BE2C (cell line): Measurements from ENCODE around the gene SUDS3.

Source experiments
- DNase-seq: peaks from one replicate; pipeline ENCODE4 v3.0.0-alpha.2; 2020
- H3K27me3 ChIP-seq: fragments of 250-450 bp; sonication (Bioruptor Pico); 2 replicates; pipeline ENCODE4 v1.5.1; 2020; ENCODE audit warnings: mild to moderate bottlenecking
- H3K36me3 ChIP-seq: fragments of 250-450 bp; sonication (Bioruptor Pico); 2 replicates; pipeline ENCODE4 v1.5.1; 2020; ENCODE audit warnings: mild to moderate bottlenecking
- H3K4me1 ChIP-seq: fragments of 250-450 bp; sonication (Bioruptor Pico); 2 replicates; pipeline ENCODE4 v1.5.1; 2020
- H3K4me3 ChIP-seq: 2 replicates; pipeline ENCODE4 v1.5.1; 2011; ENCODE audit warnings: low read depth, low read length
- H3K9me3 ChIP-seq: fragments of 250-450 bp; sonication (Bioruptor Pico); 2 replicates; pipeline ENCODE4 v1.5.1; 2020
- CTCF ChIP-seq: IDR thresholded peaks from 2 replicates; pipeline ENCODE4 v1.5.1; 2012; ENCODE audit warnings: mild to moderate bottlenecking, low read depth, low read length

Gene SUDS3

DNA sequence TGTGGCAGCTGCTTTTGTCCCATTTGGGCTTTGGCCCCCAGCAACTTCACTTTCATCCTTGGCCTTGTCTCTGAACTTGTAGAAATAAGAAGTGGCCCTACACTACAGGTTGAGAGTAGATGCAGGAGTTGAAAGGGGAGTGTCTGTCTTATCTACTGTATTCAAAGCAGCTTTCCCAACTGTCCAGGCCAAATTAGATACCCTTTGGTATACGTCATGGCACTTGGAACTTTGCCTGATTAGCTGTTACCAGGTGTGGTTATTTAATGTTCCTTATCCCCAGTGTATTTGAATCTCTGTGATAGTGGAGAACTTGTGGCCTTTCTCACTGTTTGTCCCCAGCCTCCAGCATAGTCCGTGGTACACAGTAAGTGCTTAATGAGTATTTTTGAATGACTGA, 33.5 kb downstream of the SUDS3 start:
- Histone ChIP-seq H3K4me1 (no peaks in the 10 kb centered on the region), H3K4me3 (no peak overlapping the region), H3K9me3 (no peaks in the 10 kb centered on the region), H3K36me3 (peaks cover 20% of the 10 kb centered on the region), H3K27me3 (no peaks in the 10 kb centered on the region)
- no peak for TF ChIP-seq CTCF
- no peak for DNase-seq

GRCh38 chr12:118417942-118418341, 41.6 kb downstream of the SUDS3 start:
- peaks cover 6% of the 10 kb centered on the region for H3K36me3 ChIP-seq
- H3K9me3 ChIP-seq: no peaks in the 10 kb centered on the region
- TF ChIP-seq CTCF: no peak
- H3K27me3 ChIP-seq: no peaks in the 10 kb centered on the region
- no peaks in the 10 kb centered on the region for H3K4me1 ChIP-seq
- no peak overlapping the region for H3K4me3 ChIP-seq
- DNase-seq: no peak

DNA sequence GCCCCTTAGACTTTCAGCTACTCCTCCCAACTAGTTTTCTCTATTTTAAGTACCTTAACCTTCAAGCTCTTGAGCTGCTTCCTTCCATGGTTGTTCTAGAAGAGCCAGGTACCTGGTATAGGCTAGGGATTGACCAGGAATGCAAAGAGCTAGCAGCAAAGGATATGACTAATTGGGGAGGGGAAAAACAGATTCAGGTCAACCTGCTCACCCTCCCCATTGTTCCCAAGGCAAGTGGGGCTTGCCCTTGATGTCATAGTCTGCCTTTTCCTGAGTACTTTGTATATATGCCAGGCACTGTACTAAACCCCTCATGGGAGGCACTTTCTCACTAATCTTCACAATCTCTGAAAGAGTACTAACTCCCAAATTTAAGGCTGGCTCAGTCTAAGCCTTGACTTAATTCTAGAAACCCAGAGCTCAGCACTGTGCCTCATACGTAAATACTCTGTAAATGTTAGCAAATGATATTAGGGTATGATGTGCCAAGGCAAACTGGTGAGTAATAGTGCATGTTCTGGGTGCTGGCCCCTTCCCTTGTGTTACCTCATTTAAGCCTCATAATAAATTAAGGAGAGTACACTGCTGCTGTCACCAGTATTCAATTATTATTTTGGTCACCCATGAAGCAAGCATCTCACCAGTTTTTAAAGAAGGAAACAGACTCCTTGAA, 42.2 kb downstream of the SUDS3 start:
- no peak for DNase-seq
- no peaks in the 10 kb centered on the region for H3K27me3 ChIP-seq
- H3K4me3 ChIP-seq: no peak overlapping the region
- no peaks in the 10 kb centered on the region for H3K4me1 ChIP-seq
- TF ChIP-seq CTCF: no peak
- H3K9me3 ChIP-seq: no peaks in the 10 kb centered on the region
- peaks cover 4% of the 10 kb centered on the region for H3K36me3 ChIP-seq

DNA sequence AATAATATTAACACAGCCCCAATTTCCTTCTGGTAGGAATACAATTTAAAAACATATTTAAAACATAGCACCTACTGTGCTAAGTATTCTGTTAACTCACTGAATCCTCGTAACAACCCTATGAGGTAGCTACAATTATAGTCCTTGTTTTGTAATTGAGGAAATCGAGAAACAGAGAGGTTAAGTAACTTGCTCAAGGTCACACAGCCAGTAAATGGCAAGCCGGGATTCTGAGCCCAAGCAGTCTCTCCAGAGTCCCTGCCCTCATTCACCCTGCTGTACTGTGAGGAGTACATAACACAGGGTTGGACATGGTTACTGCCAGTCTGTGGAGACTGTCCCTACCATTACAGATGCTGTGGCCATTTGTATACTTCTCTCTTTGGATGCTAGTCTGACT, 44.3 kb downstream of the SUDS3 start:
- H3K36me3 ChIP-seq: no peaks in the 10 kb centered on the region
- no peaks in the 10 kb centered on the region for H3K9me3 ChIP-seq
- H3K4me1 ChIP-seq: no peaks in the 10 kb centered on the region
- DNase-seq: no peak
- no peak overlapping the region for H3K4me3 ChIP-seq
- no peak for TF ChIP-seq CTCF
- 0 out of 2 replicates have a peak, but pooled peaks cover 4% of the 10 kb centered on the region for H3K27me3 ChIP-seq

DNA sequence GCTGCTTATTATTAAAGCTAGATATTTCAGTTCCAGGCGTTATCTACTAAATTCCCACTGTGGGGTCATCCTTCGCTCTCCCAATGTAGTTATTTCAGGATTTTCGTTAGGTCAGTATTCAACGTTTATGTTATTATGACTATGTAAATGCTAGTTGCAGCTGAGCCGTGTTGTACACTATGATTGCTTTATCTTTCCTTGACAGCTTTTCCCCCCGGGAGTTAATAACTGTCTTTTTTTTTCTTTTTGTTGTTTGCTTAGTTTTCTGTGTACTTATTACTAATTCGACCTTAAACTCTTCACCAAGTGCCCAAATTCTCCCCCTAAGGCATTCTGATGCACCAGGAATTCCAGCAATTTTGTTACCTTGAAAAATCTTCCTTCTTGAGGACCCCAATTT, 48.5 kb downstream of the SUDS3 start:
- no peak for TF ChIP-seq CTCF
- H3K27me3 ChIP-seq: 0 out of 2 replicates have a peak, but pooled peaks cover 4% of the 10 kb centered on the region
- no peaks in the 10 kb centered on the region for H3K36me3 ChIP-seq
- no peak for DNase-seq
- H3K4me3 ChIP-seq: no peak overlapping the region
- no peaks in the 10 kb centered on the region for H3K4me1 ChIP-seq
- H3K9me3 ChIP-seq: no peaks in the 10 kb centered on the region

DNA sequence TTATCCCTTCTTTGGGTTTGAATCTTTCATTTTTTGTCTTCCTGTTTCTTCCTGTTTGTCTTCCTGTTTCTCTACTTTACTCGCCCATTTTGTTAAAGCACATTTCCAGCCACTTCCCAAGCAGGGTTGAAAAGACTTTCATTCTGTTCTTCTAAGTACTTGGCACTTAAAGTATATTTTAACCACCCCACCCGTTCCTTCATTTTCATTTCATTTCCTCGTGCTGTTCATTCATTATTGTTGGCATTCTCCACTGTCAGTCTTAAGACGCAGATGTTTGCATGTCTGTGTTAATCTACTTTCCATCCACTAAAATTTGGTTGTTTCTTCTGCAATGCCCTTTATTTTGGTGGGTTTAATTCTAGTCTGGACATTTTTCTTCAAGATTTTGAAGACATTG, 49.0 kb downstream of the SUDS3 start:
- H3K4me3 ChIP-seq: no peak overlapping the region
- DNase-seq: no peak
- TF ChIP-seq CTCF: no peak
- H3K4me1 ChIP-seq: no peaks in the 10 kb centered on the region
- no peaks in the 10 kb centered on the region for H3K36me3 ChIP-seq
- H3K27me3 ChIP-seq: 0 out of 2 replicates have a peak, but pooled peaks cover 4% of the 10 kb centered on the region
- H3K9me3 ChIP-seq: no peaks in the 10 kb centered on the region
